SK-N-SH treated with all-trans-retinoic acid at 6 μM for 48 hours (cell line): Measurements from ENCODE around the gene KRTAP10-7.

ENCODE experiments used
- ARNTL ChIP-seq: fragments of 450-650 bp; formaldehyde crosslinking; IDR thresholded peaks from 2 replicates; pipeline ENCODE4 v1.5.0; 2020; ENCODE audit warnings: low read depth, mild to moderate bottlenecking, moderate library complexity, borderline replicate concordance
- BACH2 ChIP-seq: fragments of 250-450 bp; sonication (Bioruptor Pico); IDR thresholded peaks from 2 replicates; pipeline ENCODE4 v1.9.0; 2021; ENCODE audit warnings: mild to moderate bottlenecking, borderline replicate concordance
- ISL1 ChIP-seq: fragments of 250-450 bp; sonication (Bioruptor Pico); IDR thresholded peaks from 2 replicates; pipeline ENCODE4 v2.1.2; 2022; ENCODE audit warnings: mild to moderate bottlenecking, moderate library complexity
- RARB ChIP-seq: fragments of 250-450 bp; sonication (Bioruptor Pico); IDR thresholded peaks from 2 replicates; pipeline ENCODE4 v1.8.0; 2021; ENCODE audit warnings: mild to moderate bottlenecking, moderate library complexity
- SNAI2 ChIP-seq: fragments of 250-450 bp; sonication (Bioruptor Pico); IDR thresholded peaks from 2 replicates; pipeline ENCODE4 v1.5.0; 2020; ENCODE audit warnings: mild to moderate bottlenecking, moderate library complexity
- ZFP3 ChIP-seq: fragments of 250-450 bp; sonication (Bioruptor Pico); IDR thresholded peaks from 2 replicates; pipeline ENCODE4 v1.5.0; 2020; ENCODE audit warnings: mild to moderate bottlenecking, moderate library complexity
- ZFP30 ChIP-seq: fragments of 450-650 bp; formaldehyde crosslinking; IDR thresholded peaks from 2 replicates; pipeline ENCODE4 v1.5.0; 2022; ENCODE audit warnings: mild to moderate bottlenecking, moderate library complexity
- ZNF70 ChIP-seq: fragments of 450-650 bp; formaldehyde crosslinking; IDR thresholded peaks from 2 replicates; pipeline ENCODE4 v1.5.0; 2020; ENCODE audit warnings: mild to moderate bottlenecking, moderate library complexity
- ZNF8 ChIP-seq: fragments of 450-650 bp; formaldehyde crosslinking; IDR thresholded peaks from 2 replicates; pipeline ENCODE4 v1.5.0; 2020; ENCODE audit warnings: mild to moderate bottlenecking, moderate library complexity
- TF ChIP-seq, protein P1 (sequence below): fragments of 250-450 bp; sonication (Bioruptor Pico); IDR thresholded peaks from 2 replicates; pipeline ENCODE4 v1.5.0; 2020; ENCODE audit warnings: mild to moderate bottlenecking, moderate library complexity
- TF ChIP-seq, protein P2 (sequence below): fragments of 250-450 bp; sonication (Bioruptor Pico); IDR thresholded peaks from 2 replicates; pipeline ENCODE4 v1.8.0; 2021; ENCODE audit warnings: low read depth, mild to moderate bottlenecking, moderate library complexity, borderline replicate concordance
- TF ChIP-seq, protein P3 (sequence below): fragments of 250-450 bp; sonication (Bioruptor Pico); IDR thresholded peaks from 2 replicates; pipeline ENCODE4 v1.5.1; 2021; ENCODE audit warnings: mild to moderate bottlenecking, moderate library complexity

DNA sequence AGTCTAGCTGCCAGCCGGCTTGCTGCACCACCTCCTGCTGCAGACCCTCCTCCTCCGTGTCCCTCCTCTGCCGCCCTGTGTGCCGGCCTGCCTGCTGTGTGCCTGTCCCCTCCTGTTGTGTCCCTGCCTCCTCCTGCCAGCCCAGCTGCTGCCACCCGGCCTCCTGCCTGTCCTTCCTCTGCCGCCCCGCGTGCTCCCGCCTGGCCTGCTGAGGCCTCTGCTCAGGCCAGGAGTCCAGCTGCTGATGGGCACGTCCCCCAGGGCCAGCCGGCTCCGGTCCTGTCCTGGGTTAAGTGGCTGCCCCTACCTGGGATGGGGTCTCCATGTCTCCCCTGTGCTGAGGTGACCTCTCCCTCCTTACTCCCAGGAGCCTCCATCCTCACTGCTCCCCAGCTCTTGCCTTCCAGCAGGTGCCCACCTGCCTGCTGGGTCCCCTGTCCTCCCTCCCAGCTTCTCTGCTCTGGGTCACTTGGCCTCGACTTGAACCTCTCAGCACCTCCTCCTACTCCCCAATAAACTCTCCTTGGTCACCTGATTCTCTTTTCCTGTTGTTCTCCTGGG is 12.4 kb downstream of the KRTAP10-7 start:
- TF ChIP-seq, protein P1, sequence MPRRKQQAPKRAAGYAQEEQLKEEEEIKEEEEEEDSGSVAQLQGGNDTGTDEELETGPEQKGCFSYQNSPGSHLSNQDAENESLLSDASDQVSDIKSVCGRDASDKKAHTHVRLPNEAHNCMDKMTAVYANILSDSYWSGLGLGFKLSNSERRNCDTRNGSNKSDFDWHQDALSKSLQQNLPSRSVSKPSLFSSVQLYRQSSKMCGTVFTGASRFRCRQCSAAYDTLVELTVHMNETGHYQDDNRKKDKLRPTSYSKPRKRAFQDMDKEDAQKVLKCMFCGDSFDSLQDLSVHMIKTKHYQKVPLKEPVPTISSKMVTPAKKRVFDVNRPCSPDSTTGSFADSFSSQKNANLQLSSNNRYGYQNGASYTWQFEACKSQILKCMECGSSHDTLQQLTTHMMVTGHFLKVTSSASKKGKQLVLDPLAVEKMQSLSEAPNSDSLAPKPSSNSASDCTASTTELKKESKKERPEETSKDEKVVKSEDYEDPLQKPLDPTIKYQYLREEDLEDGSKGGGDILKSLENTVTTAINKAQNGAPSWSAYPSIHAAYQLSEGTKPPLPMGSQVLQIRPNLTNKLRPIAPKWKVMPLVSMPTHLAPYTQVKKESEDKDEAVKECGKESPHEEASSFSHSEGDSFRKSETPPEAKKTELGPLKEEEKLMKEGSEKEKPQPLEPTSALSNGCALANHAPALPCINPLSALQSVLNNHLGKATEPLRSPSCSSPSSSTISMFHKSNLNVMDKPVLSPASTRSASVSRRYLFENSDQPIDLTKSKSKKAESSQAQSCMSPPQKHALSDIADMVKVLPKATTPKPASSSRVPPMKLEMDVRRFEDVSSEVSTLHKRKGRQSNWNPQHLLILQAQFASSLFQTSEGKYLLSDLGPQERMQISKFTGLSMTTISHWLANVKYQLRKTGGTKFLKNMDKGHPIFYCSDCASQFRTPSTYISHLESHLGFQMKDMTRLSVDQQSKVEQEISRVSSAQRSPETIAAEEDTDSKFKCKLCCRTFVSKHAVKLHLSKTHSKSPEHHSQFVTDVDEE (CRISPR knock-in tag): no peak
- TF ChIP-seq ARNTL (CRISPR knock-in tag) (no peak), ZNF8 (no peak), BACH2 (CRISPR knock-in tag) (no peak), ZFP3 (CRISPR knock-in tag) (no peak), ZFP30 (CRISPR knock-in tag) (no peak), SNAI2 (no peak), ISL1 (CRISPR knock-in tag) (no peak), ZNF70 (CRISPR knock-in tag) (no peak), RARB (no peak)
- TF ChIP-seq, protein P2, sequence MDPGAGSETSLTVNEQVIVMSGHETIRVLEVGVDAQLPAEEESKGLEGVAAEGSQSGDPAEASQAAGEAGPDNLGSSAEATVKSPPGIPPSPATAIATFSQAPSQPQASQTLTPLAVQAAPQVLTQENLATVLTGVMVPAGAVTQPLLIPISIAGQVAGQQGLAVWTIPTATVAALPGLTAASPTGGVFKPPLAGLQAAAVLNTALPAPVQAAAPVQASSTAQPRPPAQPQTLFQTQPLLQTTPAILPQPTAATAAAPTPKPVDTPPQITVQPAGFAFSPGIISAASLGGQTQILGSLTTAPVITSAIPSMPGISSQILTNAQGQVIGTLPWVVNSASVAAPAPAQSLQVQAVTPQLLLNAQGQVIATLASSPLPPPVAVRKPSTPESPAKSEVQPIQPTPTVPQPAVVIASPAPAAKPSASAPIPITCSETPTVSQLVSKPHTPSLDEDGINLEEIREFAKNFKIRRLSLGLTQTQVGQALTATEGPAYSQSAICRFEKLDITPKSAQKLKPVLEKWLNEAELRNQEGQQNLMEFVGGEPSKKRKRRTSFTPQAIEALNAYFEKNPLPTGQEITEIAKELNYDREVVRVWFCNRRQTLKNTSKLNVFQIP (CRISPR knock-in tag): no peak
- TF ChIP-seq, protein P3, sequence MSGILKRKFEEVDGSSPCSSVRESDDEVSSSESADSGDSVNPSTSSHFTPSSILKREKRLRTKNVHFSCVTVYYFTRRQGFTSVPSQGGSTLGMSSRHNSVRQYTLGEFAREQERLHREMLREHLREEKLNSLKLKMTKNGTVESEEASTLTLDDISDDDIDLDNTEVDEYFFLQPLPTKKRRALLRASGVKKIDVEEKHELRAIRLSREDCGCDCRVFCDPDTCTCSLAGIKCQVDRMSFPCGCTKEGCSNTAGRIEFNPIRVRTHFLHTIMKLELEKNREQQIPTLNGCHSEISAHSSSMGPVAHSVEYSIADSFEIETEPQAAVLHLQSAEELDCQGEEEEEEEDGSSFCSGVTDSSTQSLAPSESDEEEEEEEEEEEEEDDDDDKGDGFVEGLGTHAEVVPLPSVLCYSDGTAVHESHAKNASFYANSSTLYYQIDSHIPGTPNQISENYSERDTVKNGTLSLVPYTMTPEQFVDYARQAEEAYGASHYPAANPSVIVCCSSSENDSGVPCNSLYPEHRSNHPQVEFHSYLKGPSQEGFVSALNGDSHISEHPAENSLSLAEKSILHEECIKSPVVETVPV (CRISPR knock-in tag): no peak
